Upper lobe of right lung (tissue), 1 donor: ENCODE results near the gene DUS1L. TPM values are rescaled to one million over a fixed set of nuclear protein-coding genes. Genes with fewer than 3 reads are reported as not detected.
A peak's percentile ranks its signal among the peaks of the same experiment; 100 is the strongest.

ENCODE experiments used
- ATAC-seq: fragments of 200-7000 bp; cut with Tn5 transposase; one replicate; pipeline ENCODE4 v1.9.1; 2020; ENCODE audit warnings: mild to moderate bottlenecking, moderate library complexity
- DNase-seq: peaks from one replicate; pipeline ENCODE4 v3.0.0-alpha.2; 2020
- H3K27ac ChIP-seq: fragments of 200-600 bp; one replicate; pipeline ENCODE4 v1.8.0; 2022
- H3K27me3 ChIP-seq: fragments of 200-600 bp; one replicate; pipeline ENCODE4 v1.8.0; 2022; ENCODE audit warnings: mild to moderate bottlenecking
- H3K36me3 ChIP-seq: fragments of 200-600 bp; one replicate; pipeline ENCODE4 v1.8.0; 2022
- H3K4me1 ChIP-seq: fragments of 200-600 bp; one replicate; pipeline ENCODE4 v1.8.0; 2022
- H3K4me3 ChIP-seq: fragments of 200-600 bp; one replicate; pipeline ENCODE4 v1.8.0; 2022; ENCODE audit warnings: mild to moderate bottlenecking
- H3K9me3 ChIP-seq: fragments of 200-600 bp; one replicate; pipeline ENCODE4 v1.8.0; 2022
- intact Hi-C: fragments of 100-400 bp; cut with DNase I; formaldehyde crosslinking; loops from one replicate; pipeline ENCODE4 v1.11.0; 2022
- total RNA-seq: library from RNA; stranded (reverse); fragmentation: NEBNext Ultra II Directional; extraction: Animal tissue kit (Norgen Biotek cat#: 25700); gene quantifications from one replicate; pipeline ENCODE4 v1.2.1, GENCODE V29; 2021
- TF ChIP-seq, protein P1 (sequence below): fragments of 200-600 bp; IDR thresholded peaks from one replicate; pipeline ENCODE4 v1.8.0; 2022; ENCODE audit warnings: antibody characterized with exemption
- donor health status: DM: no; HTN: yes; CAD: no; lungs with severe emphysema.

DUS1L gene
- total RNA-seq, 1 donor from 2014 or later: 82.4 TPM

DNA sequence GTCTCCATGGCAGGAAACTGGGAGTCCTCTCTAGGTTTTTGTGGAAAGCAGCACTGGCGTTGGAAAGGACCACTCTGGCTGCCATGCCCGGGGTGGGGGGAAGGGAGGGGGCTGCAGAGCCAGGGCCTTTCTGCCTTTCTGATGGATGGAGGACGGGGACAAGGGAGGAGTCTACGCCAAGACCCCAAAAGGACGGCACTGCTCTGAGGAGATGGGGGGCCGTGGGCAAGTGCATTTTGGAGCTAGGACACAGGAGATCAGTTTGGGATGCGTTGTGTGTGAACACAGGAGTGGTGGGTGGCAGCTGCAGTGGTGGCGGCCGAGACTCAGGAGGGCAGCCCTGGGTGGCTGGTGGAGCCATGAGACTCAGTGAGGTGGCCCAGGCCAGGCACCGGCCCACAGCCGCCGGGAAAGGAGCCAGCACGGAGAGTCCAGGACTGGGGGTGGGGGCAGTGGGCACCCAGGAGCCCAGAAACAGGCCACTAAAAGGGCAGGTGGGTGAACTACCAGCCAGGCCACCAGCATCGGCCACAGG, 45.0 kb downstream of the DUS1L start:
- no peak overlapping the region for H3K4me3 ChIP-seq

DNA sequence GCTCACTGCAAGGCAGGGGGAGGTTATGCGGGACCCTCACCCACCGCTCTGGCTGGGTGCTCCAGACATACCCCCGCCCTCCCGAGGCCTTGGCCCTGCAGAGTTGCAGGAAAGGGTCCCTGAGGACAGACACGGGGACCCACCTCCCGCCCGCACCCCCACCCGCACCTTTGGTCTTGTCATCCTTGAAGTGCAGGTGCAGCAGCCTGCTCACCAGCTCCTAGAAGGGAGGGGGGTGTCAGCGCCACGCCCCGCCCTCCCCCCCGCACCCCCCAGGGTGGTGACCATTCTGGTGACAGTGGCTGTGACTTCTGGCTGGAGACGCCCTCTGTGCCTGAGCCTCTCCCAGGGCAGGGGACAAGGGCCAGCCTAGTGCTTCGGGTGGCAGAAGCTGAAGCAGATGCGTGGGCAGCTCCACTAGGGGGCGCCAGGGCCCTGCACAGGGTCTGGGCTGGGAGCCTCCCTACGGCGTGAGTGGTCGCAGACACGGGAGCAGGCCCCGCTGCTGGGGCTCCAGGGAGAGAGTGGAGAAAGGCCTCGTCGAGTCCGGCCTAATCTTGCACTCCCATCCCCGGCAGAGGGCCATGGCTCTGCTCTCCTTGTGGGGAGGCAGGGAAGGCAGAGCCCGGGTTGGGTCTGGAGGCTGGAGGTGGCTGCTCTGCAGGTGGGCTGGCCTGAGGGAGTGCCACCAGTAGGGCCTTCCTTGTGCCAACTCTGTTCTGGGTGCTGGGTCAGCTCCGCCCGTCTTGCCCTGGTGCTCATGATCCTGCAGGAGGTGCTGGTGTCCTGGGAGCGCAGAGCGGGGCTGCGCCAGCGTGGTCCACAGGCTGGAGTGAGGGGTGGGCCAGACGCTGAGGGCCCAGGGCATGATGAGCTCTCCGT, 45.7 kb downstream of the DUS1L start:
- intact Hi-C loops: loop anchor here (2.0 kb wide), 1 partner anchor 61 kb away; no protein-coding TSS in a partner anchor
- no peak for ATAC-seq
- Histone ChIP-seq H3K27ac (no peak overlapping the region), H3K4me3 (no peak overlapping the region), H3K4me1 (peaks cover 20% of the 10 kb centered on the region), H3K36me3 (no peaks in the 10 kb centered on the region), H3K27me3 (no peaks in the 10 kb centered on the region), H3K9me3 (no peaks in the 10 kb centered on the region)
- DNase-seq: peak; percentile 84
- TF ChIP-seq, protein P1, sequence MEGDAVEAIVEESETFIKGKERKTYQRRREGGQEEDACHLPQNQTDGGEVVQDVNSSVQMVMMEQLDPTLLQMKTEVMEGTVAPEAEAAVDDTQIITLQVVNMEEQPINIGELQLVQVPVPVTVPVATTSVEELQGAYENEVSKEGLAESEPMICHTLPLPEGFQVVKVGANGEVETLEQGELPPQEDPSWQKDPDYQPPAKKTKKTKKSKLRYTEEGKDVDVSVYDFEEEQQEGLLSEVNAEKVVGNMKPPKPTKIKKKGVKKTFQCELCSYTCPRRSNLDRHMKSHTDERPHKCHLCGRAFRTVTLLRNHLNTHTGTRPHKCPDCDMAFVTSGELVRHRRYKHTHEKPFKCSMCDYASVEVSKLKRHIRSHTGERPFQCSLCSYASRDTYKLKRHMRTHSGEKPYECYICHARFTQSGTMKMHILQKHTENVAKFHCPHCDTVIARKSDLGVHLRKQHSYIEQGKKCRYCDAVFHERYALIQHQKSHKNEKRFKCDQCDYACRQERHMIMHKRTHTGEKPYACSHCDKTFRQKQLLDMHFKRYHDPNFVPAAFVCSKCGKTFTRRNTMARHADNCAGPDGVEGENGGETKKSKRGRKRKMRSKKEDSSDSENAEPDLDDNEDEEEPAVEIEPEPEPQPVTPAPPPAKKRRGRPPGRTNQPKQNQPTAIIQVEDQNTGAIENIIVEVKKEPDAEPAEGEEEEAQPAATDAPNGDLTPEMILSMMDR: peak; percentile 72

More for the DNA sequence above, 45.0 kb downstream of the DUS1L start:
- Histone ChIP-seq H3K27me3 (no peaks in the 10 kb centered on the region), H3K36me3 (no peaks in the 10 kb centered on the region), H3K9me3 (no peaks in the 10 kb centered on the region), H3K27ac (no peak overlapping the region), H3K4me1 (peaks cover 20% of the 10 kb centered on the region)
- TF ChIP-seq, protein P1: no peak
- DNase-seq: no peak
- intact Hi-C loops: loop anchor here (2.0 kb wide), 1 partner anchor 62 kb away; no protein-coding TSS in a partner anchor
- ATAC-seq: no peak

GRCh38 chr17:82018989-82019689, 46.5 kb downstream of the DUS1L start:
- H3K36me3 ChIP-seq: no peaks in the 10 kb centered on the region
- no peaks in the 10 kb centered on the region for H3K9me3 ChIP-seq
- ATAC-seq (no peak), DNase-seq (no peak)
- TF ChIP-seq, protein P1: no peak
- H3K4me3 ChIP-seq: no peak overlapping the region
- no peak overlapping the region for H3K27ac ChIP-seq
- intact Hi-C loops: no loop called here
- no peaks in the 10 kb centered on the region for H3K27me3 ChIP-seq
- peaks cover 16% of the 10 kb centered on the region for H3K4me1 ChIP-seq

DNA sequence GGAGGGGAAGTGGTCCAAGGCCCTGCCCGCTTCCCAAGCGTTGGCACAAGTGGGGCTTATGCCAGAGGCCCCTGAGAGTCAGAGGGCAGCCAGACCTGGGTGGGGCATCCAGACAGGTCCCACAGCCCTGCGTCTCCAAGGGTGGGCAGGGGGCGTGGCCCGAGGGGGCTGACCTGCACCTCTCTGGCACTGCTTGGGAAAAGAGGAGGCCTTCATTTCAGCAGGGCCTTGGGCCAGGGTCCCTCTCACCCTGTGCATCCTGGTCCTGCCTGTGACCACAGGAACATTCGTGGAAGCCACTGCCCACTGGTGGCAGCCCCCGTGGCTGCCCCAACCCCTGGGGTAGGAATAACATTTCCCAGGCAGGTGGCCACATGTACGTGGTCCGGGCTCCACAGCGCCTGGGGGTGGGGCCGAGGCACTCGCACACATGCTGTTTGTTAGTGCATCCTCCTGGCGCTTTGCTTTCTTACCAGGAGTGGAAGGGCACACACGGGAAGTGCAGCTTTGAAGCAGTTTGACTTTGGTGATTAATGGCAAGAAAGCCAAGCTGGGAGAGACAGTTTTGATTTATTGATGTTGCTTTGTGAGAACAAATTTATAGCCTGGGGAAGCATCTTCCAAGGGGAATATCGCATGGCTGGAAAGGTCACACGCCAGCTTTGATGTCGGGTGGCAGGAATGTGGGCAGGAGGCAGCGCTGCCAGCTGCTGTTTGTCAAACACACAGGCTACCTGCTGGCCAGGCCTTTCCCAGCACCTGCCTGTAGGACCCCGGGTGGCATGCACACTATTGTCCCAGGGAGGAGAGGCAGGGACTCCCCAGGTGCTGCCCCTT, 47.2 kb downstream of the DUS1L start:
- intact Hi-C loops: no loop called here
- Histone ChIP-seq H3K4me1 (peaks cover 10% of the 10 kb centered on the region), H3K27me3 (no peaks in the 10 kb centered on the region), H3K36me3 (no peaks in the 10 kb centered on the region), H3K4me3 (no peak overlapping the region), H3K9me3 (no peaks in the 10 kb centered on the region), H3K27ac (no peak overlapping the region)
- TF ChIP-seq, protein P1: no peak
- DNase-seq: no peak
- no peak for ATAC-seq

DNA sequence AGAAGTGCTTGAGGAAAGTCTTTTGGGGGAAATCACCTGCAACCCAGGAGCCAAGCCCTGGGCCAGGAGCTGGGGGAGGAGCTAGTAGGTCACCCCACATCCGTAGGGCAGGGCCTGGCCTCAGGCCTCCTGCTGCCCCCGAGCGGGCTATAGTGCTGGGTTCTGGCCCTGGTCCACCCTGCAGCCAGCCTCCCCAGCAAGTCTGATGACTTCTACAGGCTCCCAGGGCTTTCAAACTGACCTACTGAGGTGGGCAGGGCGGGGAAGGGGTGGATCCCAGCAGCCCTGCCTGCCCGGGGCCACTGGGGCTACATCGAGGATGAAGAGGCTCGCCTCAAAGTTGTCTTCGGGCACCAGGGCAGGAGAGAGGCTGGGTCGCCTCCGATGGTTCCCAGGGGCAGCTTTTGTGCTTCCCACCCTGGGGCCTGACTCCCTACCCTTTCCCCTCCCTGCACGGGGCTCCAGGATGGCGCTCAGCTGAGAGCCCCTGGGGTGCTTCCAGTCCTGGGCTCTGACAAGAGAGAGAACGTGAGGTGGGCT, 47.9 kb downstream of the DUS1L start:
- H3K36me3 ChIP-seq: no peaks in the 10 kb centered on the region
- H3K27ac ChIP-seq: no peak overlapping the region
- peaks cover 10% of the 10 kb centered on the region for H3K4me1 ChIP-seq
- no peaks in the 10 kb centered on the region for H3K27me3 ChIP-seq
- no peaks in the 10 kb centered on the region for H3K9me3 ChIP-seq
- intact Hi-C loops: no loop called here
- ATAC-seq: peak; percentile 16
- H3K4me3 ChIP-seq: no peak overlapping the region
- no peak for DNase-seq
- TF ChIP-seq, protein P1: no peak
